ENCODE data around the gene SPDYE6.
A peak's percentile ranks its signal among the peaks of the same experiment; 100 is the strongest.
"Not testable (repeated sequence)": the region's sequence is repeated elsewhere in the genome, so short reads cannot be mapped to it uniquely, and the experiment has no call there.

The SPDYE6 gene

GRCh38 chr7:102306916-102307677 lies 49.1 kb downstream of the SPDYE6 start:
- H3K4me1 Mint-ChIP-seq = peaks cover 82% of the 10 kb centered on the region
- H3K36me3 Mint-ChIP-seq = peaks cover 36% of the 10 kb centered on the region
- ATAC-seq = peak; percentile 91
- H3K27ac Mint-ChIP-seq = peak overlapping the region; percentile 88
- H3K4me3 Mint-ChIP-seq = peak overlapping the region; percentile 69
- no peaks in the 10 kb centered on the region for H3K27me3 Mint-ChIP-seq
- H3K9me3 Mint-ChIP-seq = no peaks in the 10 kb centered on the region

- H3K27ac Mint-ChIP-seq = peak overlapping the region; percentile 88
- peaks cover 77% of the 10 kb centered on the region for H3K4me1 Mint-ChIP-seq
- H3K27me3 Mint-ChIP-seq = no peaks in the 10 kb centered on the region
- no peaks in the 10 kb centered on the region for H3K9me3 Mint-ChIP-seq
- peak overlapping the region; percentile 69 for H3K4me3 Mint-ChIP-seq
- ATAC-seq = peak; percentile 71
- peaks cover 27% of the 10 kb centered on the region for H3K36me3 Mint-ChIP-seq
Observed at GRCh38 chr7:102305414-102306268, 50.6 kb downstream of the SPDYE6 start.

GRCh38 chr7:102304668-102305067 lies 51.6 kb downstream of the SPDYE6 start:
- no peak for ATAC-seq
- H3K27ac Mint-ChIP-seq = peak overlapping the region; percentile 88
- no peaks in the 10 kb centered on the region for H3K27me3 Mint-ChIP-seq
- no peak overlapping the region for H3K4me3 Mint-ChIP-seq
- peaks cover 71% of the 10 kb centered on the region for H3K4me1 Mint-ChIP-seq
- peaks cover 19% of the 10 kb centered on the region for H3K36me3 Mint-ChIP-seq
- H3K9me3 Mint-ChIP-seq = no peaks in the 10 kb centered on the region

- peaks cover 13% of the 10 kb centered on the region for H3K36me3 Mint-ChIP-seq
Observed at GRCh38 chr7:102303669-102304422, 52.4 kb downstream of the SPDYE6 start.

GRCh38 chr7:102302025-102302424 lies 54.2 kb downstream of the SPDYE6 start:
- Mint-ChIP-seq H3K4me3 (no peak overlapping the region), H3K27me3 (no peaks in the 10 kb centered on the region), H3K4me1 (peaks cover 65% of the 10 kb centered on the region), H3K36me3 (peaks cover 15% of the 10 kb centered on the region), H3K9me3 (no peaks in the 10 kb centered on the region), H3K27ac (peak overlapping the region; percentile 88)
- no peak for ATAC-seq

More at GRCh38 chr7:102303669-102304422, 52.4 kb downstream of the SPDYE6 start:
- Mint-ChIP-seq H3K4me1 (peaks cover 71% of the 10 kb centered on the region), H3K4me3 (peak overlapping the region; percentile 28), H3K27ac (peak overlapping the region; percentile 88), H3K9me3 (no peaks in the 10 kb centered on the region), H3K27me3 (no peaks in the 10 kb centered on the region)
- ATAC-seq = no peak

GRCh38 chr7:102301367-102301766 lies 54.9 kb downstream of the SPDYE6 start:
- Mint-ChIP-seq H3K27ac (peak overlapping the region; percentile 88), H3K4me1 (peaks cover 64% of the 10 kb centered on the region), H3K36me3 (peaks cover 18% of the 10 kb centered on the region)
- H3K4me3 Mint-ChIP-seq, ATAC-seq, H3K27me3 Mint-ChIP-seq, H3K9me3 Mint-ChIP-seq: not testable (repeated sequence)

- Mint-ChIP-seq H3K4me3 (no peak overlapping the region), H3K27me3 (no peaks in the 10 kb centered on the region), H3K9me3 (no peaks in the 10 kb centered on the region), H3K4me1 (peaks cover 64% of the 10 kb centered on the region), H3K36me3 (peaks cover 24% of the 10 kb centered on the region), H3K27ac (no peak overlapping the region)
- ATAC-seq = no peak
Observed at GRCh38 chr7:102300643-102301221, 55.5 kb downstream of the SPDYE6 start.

GRCh38 chr7:102297487-102298218 lies 58.6 kb downstream of the SPDYE6 start:
- Mint-ChIP-seq H3K4me3 (no peak overlapping the region), H3K27ac (peak overlapping the region; percentile 46), H3K27me3 (no peaks in the 10 kb centered on the region), H3K9me3 (no peaks in the 10 kb centered on the region), H3K36me3 (peaks cover 25% of the 10 kb centered on the region), H3K4me1 (peaks cover 58% of the 10 kb centered on the region)
- ATAC-seq = no peak

GRCh38 chr7:102296514-102296913 lies 59.7 kb downstream of the SPDYE6 start:
- Mint-ChIP-seq H3K27ac (peak overlapping the region; percentile 65), H3K36me3 (peaks cover 25% of the 10 kb centered on the region), H3K9me3 (no peaks in the 10 kb centered on the region), H3K4me1 (peaks cover 56% of the 10 kb centered on the region), H3K27me3 (no peaks in the 10 kb centered on the region), H3K4me3 (no peak overlapping the region)
- no peak for ATAC-seq

GRCh38 chr7:102296179-102296438 lies 60.1 kb downstream of the SPDYE6 start:
- Mint-ChIP-seq H3K4me1 (peaks cover 60% of the 10 kb centered on the region), H3K36me3 (peaks cover 25% of the 10 kb centered on the region), H3K27ac (peak overlapping the region; percentile 65), H3K9me3 (no peaks in the 10 kb centered on the region), H3K4me3 (peak overlapping the region; percentile 9), H3K27me3 (no peaks in the 10 kb centered on the region)
- ATAC-seq = no peak
